GM12864 (cell line): ENCODE results near the gene PPP1R3G.
"Not testable (repeated sequence)": the region's sequence is repeated elsewhere in the genome, so short reads cannot be mapped to it uniquely, and the experiment has no call there.

Source experiments
- DNase-seq: peaks from one replicate; pipeline ENCODE4 v3.0.0-alpha.2; 2011; ENCODE audit warnings: low read depth
- H3K4me3 ChIP-seq: 2 replicates; pipeline ENCODE4 v1.5.1; 2011; ENCODE audit warnings: mild to moderate bottlenecking, low read depth, low read length, control low read depth
- TF ChIP-seq, protein P1 (sequence below): IDR thresholded peaks from 2 replicates; pipeline ENCODE4 v1.5.1; 2011; ENCODE audit warnings: low read depth, mild to moderate bottlenecking, moderate library complexity, low read length, control low read depth, inconsistent platforms; ENCODE audit errors: missing control alignments

The PPP1R3G gene

GRCh38 chr6:5115168-5115567 is 30.0 kb downstream of the PPP1R3G start:
- TF ChIP-seq, protein P1, sequence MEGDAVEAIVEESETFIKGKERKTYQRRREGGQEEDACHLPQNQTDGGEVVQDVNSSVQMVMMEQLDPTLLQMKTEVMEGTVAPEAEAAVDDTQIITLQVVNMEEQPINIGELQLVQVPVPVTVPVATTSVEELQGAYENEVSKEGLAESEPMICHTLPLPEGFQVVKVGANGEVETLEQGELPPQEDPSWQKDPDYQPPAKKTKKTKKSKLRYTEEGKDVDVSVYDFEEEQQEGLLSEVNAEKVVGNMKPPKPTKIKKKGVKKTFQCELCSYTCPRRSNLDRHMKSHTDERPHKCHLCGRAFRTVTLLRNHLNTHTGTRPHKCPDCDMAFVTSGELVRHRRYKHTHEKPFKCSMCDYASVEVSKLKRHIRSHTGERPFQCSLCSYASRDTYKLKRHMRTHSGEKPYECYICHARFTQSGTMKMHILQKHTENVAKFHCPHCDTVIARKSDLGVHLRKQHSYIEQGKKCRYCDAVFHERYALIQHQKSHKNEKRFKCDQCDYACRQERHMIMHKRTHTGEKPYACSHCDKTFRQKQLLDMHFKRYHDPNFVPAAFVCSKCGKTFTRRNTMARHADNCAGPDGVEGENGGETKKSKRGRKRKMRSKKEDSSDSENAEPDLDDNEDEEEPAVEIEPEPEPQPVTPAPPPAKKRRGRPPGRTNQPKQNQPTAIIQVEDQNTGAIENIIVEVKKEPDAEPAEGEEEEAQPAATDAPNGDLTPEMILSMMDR = no peak
- no peak for DNase-seq
- H3K4me3 ChIP-seq = no peak overlapping the region

DNA sequence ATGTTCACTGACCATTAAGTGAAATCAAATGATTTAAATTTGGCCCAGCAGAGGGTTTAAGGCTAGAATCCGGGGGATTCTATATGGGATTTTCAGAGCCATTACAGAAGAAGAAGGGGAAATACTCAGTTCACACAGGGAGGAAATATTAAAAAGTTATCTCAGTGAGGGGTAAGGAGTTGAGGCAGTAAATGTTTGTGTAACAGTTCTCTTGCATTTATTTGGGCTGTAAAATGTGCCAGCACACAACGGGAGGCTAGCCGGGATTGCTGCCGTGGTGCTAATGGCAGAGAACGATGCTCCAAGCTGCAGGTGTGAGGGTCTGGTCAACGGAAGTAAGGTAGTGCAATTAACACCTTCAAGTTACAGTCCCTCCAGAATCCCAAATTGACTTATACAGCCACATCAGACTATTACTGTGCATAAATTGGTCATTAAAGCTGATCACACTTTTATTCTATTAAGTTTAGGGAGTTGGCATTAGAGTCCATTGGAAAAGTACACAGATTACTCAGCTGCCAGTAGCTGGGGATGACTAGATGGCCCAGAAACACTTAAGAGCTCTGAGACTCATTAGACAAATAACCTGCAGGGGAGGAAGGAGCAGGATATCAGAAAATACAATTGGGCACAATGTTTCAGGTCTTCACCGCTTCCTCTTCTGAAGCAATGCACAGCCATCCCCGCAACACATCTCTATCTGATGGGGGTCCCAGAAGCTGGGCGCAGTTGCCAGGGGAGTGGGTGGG is 31.3 kb downstream of the PPP1R3G start:
- DNase-seq = no peak
- no peak overlapping the region for H3K4me3 ChIP-seq
- TF ChIP-seq, protein P1 = no peak

GRCh38 chr6:5119090-5119951 is 34.2 kb downstream of the PPP1R3G start:
- H3K4me3 ChIP-seq = no peak overlapping the region
- TF ChIP-seq, protein P1 = no peak
- DNase-seq = no peak

DNA sequence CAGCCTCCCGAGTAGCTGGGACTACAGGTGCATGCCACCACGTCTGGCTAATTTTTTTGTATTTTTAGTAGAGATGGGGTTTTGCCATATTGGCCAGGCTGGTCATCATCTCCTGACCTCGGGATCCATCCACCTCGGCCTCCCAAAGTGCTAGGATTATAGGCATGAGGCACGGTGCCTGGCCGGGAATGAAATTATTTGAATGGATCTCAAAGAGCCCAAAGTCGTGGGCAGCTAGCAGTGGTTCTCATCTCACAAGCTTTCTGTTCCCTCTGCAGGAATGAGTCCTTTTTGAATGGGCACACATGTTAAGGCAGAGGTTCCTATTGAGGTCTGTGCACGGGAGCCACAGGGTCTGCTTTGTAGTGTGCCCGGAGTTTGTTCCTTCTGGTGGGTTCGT is 34.9 kb downstream of the PPP1R3G start:
- no peak overlapping the region for H3K4me3 ChIP-seq
- TF ChIP-seq, protein P1 = no peak
- DNase-seq = no peak

DNA sequence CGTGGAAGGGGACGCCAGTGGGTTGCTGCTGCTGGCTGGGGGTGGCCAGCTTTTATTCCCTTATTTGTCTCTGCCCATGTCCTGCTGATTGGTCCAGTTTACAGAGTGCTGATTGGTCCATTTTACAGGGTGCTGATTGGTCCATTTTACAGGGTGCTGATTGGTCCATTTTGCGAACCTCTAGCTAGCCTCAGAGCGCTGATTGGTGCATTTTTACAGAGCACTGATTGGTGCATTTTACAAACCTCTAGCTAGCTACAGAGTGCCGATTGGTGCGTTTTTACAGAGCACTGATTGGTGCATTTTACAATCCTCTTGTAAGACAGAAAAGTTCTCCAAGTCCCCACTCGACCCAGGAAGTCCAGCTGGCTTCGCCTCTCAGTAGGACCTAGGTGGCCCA is 35.4 kb downstream of the PPP1R3G start:
- not testable (repeated sequence) for H3K4me3 ChIP-seq, DNase-seq

DNA sequence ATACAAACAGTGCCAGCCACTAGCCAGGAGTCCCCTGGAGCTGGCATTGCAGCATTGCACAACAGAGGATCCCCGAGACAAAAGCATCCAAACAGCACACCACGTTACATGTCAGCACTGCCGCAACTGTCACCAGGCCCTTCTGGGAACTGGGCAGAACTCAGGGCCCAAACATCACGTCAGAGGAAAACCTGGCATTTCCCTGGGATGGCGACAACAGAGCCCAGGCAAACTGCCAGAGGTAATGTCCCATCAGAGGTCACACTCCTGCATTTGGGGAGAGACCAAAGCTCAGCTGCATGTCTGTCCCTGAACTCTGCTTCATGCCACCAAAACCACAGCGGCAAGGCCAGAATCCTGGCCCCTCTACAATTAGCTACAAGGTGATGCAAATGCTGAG is 36.3 kb downstream of the PPP1R3G start:
- H3K4me3 ChIP-seq = no peak overlapping the region
- no peak for DNase-seq
- TF ChIP-seq, protein P1 = no peak

GRCh38 chr6:5121956-5122355 is 36.8 kb downstream of the PPP1R3G start:
- TF ChIP-seq, protein P1 = no peak
- no peak overlapping the region for H3K4me3 ChIP-seq
- DNase-seq = no peak
